ENCODE results near the gene GSAP.

Gene GSAP

GRCh38 chr7:77441046-77441445 is 24.9 kb upstream of the GSAP start:
- no peak overlapping the region for H3K4me3 ChIP-seq (ENCODE audit: low read depth, low read length)
- DNase-seq (ENCODE audit: low read depth): no peak

- no peak overlapping the region for H3K4me3 ChIP-seq (ENCODE audit: low read depth, low read length)
- DNase-seq (ENCODE audit: low read depth): no peak
Observed at GRCh38 chr7:77439572-77439971, 23.4 kb upstream of the GSAP start.

- H3K4me3 ChIP-seq (ENCODE audit: low read depth, low read length): no peak overlapping the region
- DNase-seq (ENCODE audit: low read depth): no peak
Observed at GRCh38 chr7:77438131-77438530, 22.0 kb upstream of the GSAP start.

GRCh38 chr7:77434570-77435275 is 18.6 kb upstream of the GSAP start:
- no peak for DNase-seq (ENCODE audit: low read depth)
- H3K4me3 ChIP-seq (ENCODE audit: low read depth, low read length): no peak overlapping the region

GRCh38 chr7:77433901-77434300 is 17.8 kb upstream of the GSAP start:
- no peak for DNase-seq (ENCODE audit: low read depth)
- H3K4me3 ChIP-seq (ENCODE audit: low read depth, low read length): no peak overlapping the region

GRCh38 chr7:77430927-77431326 is 14.8 kb upstream of the GSAP start:
- DNase-seq (ENCODE audit: low read depth): no peak
- H3K4me3 ChIP-seq (ENCODE audit: low read depth, low read length): no peak overlapping the region

- H3K4me3 ChIP-seq (ENCODE audit: low read depth, low read length): no peak overlapping the region
- no peak for DNase-seq (ENCODE audit: low read depth)
Observed at GRCh38 chr7:77428777-77429231, 12.7 kb upstream of the GSAP start.

- no peak for DNase-seq (ENCODE audit: low read depth)
- H3K4me3 ChIP-seq (ENCODE audit: low read depth, low read length): no peak overlapping the region
Observed at GRCh38 chr7:77427996-77428603, 12.0 kb upstream of the GSAP start.

GRCh38 chr7:77426521-77427051 is 10.4 kb upstream of the GSAP start:
- no peak for DNase-seq (ENCODE audit: low read depth)
- no peak overlapping the region for H3K4me3 ChIP-seq (ENCODE audit: low read depth, low read length)

- H3K4me3 ChIP-seq (ENCODE audit: low read depth, low read length): peak overlapping the region; percentile 21
- no peak for DNase-seq (ENCODE audit: low read depth)
Observed at GRCh38 chr7:77426052-77426404, 9.9 kb upstream of the GSAP start.

GRCh38 chr7:77425101-77426051 is 9.2 kb upstream of the GSAP start:
- H3K4me3 ChIP-seq (ENCODE audit: low read depth, low read length): peak overlapping the region; percentile 7
- no peak for DNase-seq (ENCODE audit: low read depth)

- DNase-seq (ENCODE audit: low read depth): no peak
- no peak overlapping the region for H3K4me3 ChIP-seq (ENCODE audit: low read depth, low read length)
Observed at GRCh38 chr7:77422500-77422899, 6.4 kb upstream of the GSAP start.

GRCh38 chr7:77420986-77421672 is 5.0 kb upstream of the GSAP start:
- H3K4me3 ChIP-seq (ENCODE audit: low read depth, low read length): no peak overlapping the region
- no peak for DNase-seq (ENCODE audit: low read depth)

- no peak overlapping the region for H3K4me3 ChIP-seq (ENCODE audit: low read depth, low read length)
- no peak for DNase-seq (ENCODE audit: low read depth)
Observed at GRCh38 chr7:77420438-77420837, 4.3 kb upstream of the GSAP start.

- H3K4me3 ChIP-seq (ENCODE audit: low read depth, low read length): no peak overlapping the region
- no peak for DNase-seq (ENCODE audit: low read depth)
Observed at GRCh38 chr7:77419102-77419501, 3.0 kb upstream of the GSAP start.

GRCh38 chr7:77417801-77418200 is 1.7 kb upstream of the GSAP start:
- DNase-seq (ENCODE audit: low read depth): no peak
- H3K4me3 ChIP-seq (ENCODE audit: low read depth, low read length): no peak overlapping the region

GRCh38 chr7:77416621-77417371 is 647 bp upstream of the GSAP start:
- DNase-seq (ENCODE audit: low read depth): no peak
- peak overlapping the region; percentile 56 for H3K4me3 ChIP-seq (ENCODE audit: low read depth, low read length)

GRCh38 chr7:77415476-77415822 is 700 bp downstream of the GSAP start:
- peak overlapping the region; percentile 56 for H3K4me3 ChIP-seq (ENCODE audit: low read depth, low read length)
- DNase-seq (ENCODE audit: low read depth): no peak

GRCh38 chr7:77413861-77414424 is 2.2 kb downstream of the GSAP start:
- DNase-seq (ENCODE audit: low read depth): no peak
- no peak overlapping the region for H3K4me3 ChIP-seq (ENCODE audit: low read depth, low read length)
